ENCODE results near the gene KCNT1.

The KCNT1 gene

DNA sequence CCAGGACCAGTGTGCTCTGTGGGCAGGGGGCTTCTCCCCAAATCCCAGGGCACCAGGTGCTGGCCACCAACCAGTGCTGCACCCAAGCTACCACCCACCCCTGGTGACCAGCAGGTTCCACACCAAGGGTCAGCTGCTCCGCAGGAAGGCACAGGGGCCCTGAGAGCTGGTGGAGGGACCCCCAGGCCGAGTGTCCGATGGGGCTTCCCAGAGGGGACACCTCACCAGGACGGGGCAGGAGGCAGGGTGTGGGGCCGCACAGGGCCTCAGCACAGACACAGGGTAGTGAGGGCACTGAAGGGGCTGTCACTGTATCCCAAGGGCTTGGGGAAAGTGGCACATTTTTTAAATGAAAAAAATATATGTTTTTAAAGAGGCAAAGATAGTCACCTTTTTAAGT, 20.8 kb upstream of the KCNT1 start:
- Histone ChIP-seq H3K4me1 (ENCODE audit: insufficient read depth, poor library complexity, severe bottlenecking) (no peaks in the 10 kb centered on the region), H3K27ac (ENCODE audit: poor library complexity, severe bottlenecking) (no peak overlapping the region), H3K27me3 (ENCODE audit: insufficient read depth, poor library complexity, severe bottlenecking) (no peaks in the 10 kb centered on the region), H3K9me3 (ENCODE audit: severe bottlenecking) (no peaks in the 10 kb centered on the region), H3K4me3 (ENCODE audit: severe bottlenecking) (no peak overlapping the region), H3K36me3 (ENCODE audit: low read depth) (no peaks in the 10 kb centered on the region)
- ATAC-seq (ENCODE audit: low read depth) = no peak
- no peak for DNase-seq (ENCODE audit: low spot score)
- TF ChIP-seq, protein P1, sequence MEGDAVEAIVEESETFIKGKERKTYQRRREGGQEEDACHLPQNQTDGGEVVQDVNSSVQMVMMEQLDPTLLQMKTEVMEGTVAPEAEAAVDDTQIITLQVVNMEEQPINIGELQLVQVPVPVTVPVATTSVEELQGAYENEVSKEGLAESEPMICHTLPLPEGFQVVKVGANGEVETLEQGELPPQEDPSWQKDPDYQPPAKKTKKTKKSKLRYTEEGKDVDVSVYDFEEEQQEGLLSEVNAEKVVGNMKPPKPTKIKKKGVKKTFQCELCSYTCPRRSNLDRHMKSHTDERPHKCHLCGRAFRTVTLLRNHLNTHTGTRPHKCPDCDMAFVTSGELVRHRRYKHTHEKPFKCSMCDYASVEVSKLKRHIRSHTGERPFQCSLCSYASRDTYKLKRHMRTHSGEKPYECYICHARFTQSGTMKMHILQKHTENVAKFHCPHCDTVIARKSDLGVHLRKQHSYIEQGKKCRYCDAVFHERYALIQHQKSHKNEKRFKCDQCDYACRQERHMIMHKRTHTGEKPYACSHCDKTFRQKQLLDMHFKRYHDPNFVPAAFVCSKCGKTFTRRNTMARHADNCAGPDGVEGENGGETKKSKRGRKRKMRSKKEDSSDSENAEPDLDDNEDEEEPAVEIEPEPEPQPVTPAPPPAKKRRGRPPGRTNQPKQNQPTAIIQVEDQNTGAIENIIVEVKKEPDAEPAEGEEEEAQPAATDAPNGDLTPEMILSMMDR (IDR thresholded peaks at IDR 0.05; ENCODE audit: poor library complexity, severe bottlenecking) = no peak

DNA sequence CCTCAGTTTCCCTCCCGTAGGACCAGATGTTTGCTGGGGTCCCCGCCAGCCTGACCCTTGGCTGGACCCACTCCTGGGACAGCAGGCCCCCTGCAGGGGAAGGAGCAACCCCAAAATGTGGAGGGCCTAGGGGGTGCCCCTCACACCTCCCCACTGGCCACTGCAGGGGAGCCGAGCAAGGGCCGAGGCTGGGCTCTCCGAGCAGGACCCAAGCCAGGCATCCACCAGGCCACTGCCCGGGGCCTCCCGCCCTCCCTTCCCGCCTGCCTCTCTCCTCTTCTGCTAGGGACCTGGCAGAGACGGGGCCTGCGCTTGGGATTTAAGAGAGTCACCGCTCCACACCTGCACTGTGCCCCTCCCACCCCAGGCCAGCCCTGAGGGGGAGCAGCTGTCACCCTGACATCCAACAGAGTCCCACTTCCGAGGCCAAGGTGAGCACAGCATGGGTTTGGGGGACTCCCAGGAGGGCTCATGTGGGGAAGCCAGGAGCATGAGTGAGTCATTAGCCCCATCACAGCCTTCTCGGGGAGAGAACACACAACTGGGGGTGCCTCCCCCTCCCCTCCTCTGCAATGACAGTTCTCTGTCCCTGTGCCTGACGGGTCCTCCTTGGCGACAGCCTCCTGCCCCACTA, 18.5 kb upstream of the KCNT1 start:
- H3K27ac ChIP-seq (ENCODE audit: poor library complexity, severe bottlenecking) = no peak overlapping the region
- no peak overlapping the region for H3K4me3 ChIP-seq (ENCODE audit: severe bottlenecking)
- H3K4me1 ChIP-seq (ENCODE audit: insufficient read depth, poor library complexity, severe bottlenecking) = no peaks in the 10 kb centered on the region
- DNase-seq (ENCODE audit: low spot score) (no peak), ATAC-seq (ENCODE audit: low read depth) (no peak)
- H3K36me3 ChIP-seq (ENCODE audit: low read depth) = no peaks in the 10 kb centered on the region
- TF ChIP-seq, protein P1 (IDR thresholded peaks at IDR 0.05; ENCODE audit: poor library complexity, severe bottlenecking) = no peak
- no peaks in the 10 kb centered on the region for H3K9me3 ChIP-seq (ENCODE audit: severe bottlenecking)
- no peaks in the 10 kb centered on the region for H3K27me3 ChIP-seq (ENCODE audit: insufficient read depth, poor library complexity, severe bottlenecking)

- TF ChIP-seq, protein P1 (IDR thresholded peaks at IDR 0.05; ENCODE audit: poor library complexity, severe bottlenecking) = no peak
- ATAC-seq (ENCODE audit: low read depth) = no peak
- Histone ChIP-seq H3K27me3 (ENCODE audit: insufficient read depth, poor library complexity, severe bottlenecking) (no peaks in the 10 kb centered on the region), H3K27ac (ENCODE audit: poor library complexity, severe bottlenecking) (no peak overlapping the region), H3K9me3 (ENCODE audit: severe bottlenecking) (no peaks in the 10 kb centered on the region), H3K4me3 (ENCODE audit: severe bottlenecking) (no peak overlapping the region), H3K4me1 (ENCODE audit: insufficient read depth, poor library complexity, severe bottlenecking) (no peaks in the 10 kb centered on the region), H3K36me3 (ENCODE audit: low read depth) (no peaks in the 10 kb centered on the region)
- DNase-seq (ENCODE audit: low spot score) = no peak
Observed at GRCh38 chr9:135684691-135685090, 17.3 kb upstream of the KCNT1 start.

- ATAC-seq (ENCODE audit: low read depth) (no peak), DNase-seq (ENCODE audit: low spot score) (no peak)
- no peaks in the 10 kb centered on the region for H3K9me3 ChIP-seq (ENCODE audit: severe bottlenecking)
- TF ChIP-seq, protein P1 (IDR thresholded peaks at IDR 0.05; ENCODE audit: poor library complexity, severe bottlenecking) = no peak
- H3K27me3 ChIP-seq (ENCODE audit: insufficient read depth, poor library complexity, severe bottlenecking) = no peaks in the 10 kb centered on the region
- no peak overlapping the region for H3K4me3 ChIP-seq (ENCODE audit: severe bottlenecking)
- H3K27ac ChIP-seq (ENCODE audit: poor library complexity, severe bottlenecking) = no peak overlapping the region
- no peaks in the 10 kb centered on the region for H3K4me1 ChIP-seq (ENCODE audit: insufficient read depth, poor library complexity, severe bottlenecking)
- no peaks in the 10 kb centered on the region for H3K36me3 ChIP-seq (ENCODE audit: low read depth)
Observed at GRCh38 chr9:135687216-135687615, 14.8 kb upstream of the KCNT1 start.

DNA sequence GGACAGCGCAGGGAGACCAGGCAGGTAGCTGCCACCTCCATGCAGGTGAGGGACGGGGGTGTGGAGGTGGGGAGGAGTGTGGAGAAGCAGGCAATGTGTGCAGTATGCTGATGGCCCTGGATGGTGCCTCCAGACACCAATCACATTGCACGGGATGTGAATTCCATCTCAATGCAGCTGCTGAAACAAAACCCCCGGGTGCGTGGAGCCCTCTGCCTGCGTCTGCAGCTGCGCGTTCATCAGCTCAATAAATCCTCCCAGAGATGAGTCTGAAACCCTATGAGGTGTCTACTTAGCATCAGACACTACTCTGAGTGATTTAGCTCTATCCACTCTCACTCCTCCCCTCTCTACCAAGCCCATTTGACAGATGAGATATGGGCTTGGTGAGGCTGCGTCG, 13.0 kb upstream of the KCNT1 start:
- no peaks in the 10 kb centered on the region for H3K27me3 ChIP-seq (ENCODE audit: insufficient read depth, poor library complexity, severe bottlenecking)
- no peak overlapping the region for H3K4me3 ChIP-seq (ENCODE audit: severe bottlenecking)
- H3K4me1 ChIP-seq (ENCODE audit: insufficient read depth, poor library complexity, severe bottlenecking) = no peaks in the 10 kb centered on the region
- no peaks in the 10 kb centered on the region for H3K9me3 ChIP-seq (ENCODE audit: severe bottlenecking)
- H3K27ac ChIP-seq (ENCODE audit: poor library complexity, severe bottlenecking) = no peak overlapping the region
- no peak for DNase-seq (ENCODE audit: low spot score)
- TF ChIP-seq, protein P1 (IDR thresholded peaks at IDR 0.05; ENCODE audit: poor library complexity, severe bottlenecking) = no peak
- no peaks in the 10 kb centered on the region for H3K36me3 ChIP-seq (ENCODE audit: low read depth)
- ATAC-seq (ENCODE audit: low read depth) = no peak
